ENCODE measurements around the gene MINDY4. TPM values are rescaled to one million over a fixed set of nuclear protein-coding genes. Genes with fewer than 3 reads are reported as not detected.

The MINDY4 gene
- total and polyA plus RNA-seq, 8 donors: 2.9 to 4.9 (median 3.6) TPM

DNA sequence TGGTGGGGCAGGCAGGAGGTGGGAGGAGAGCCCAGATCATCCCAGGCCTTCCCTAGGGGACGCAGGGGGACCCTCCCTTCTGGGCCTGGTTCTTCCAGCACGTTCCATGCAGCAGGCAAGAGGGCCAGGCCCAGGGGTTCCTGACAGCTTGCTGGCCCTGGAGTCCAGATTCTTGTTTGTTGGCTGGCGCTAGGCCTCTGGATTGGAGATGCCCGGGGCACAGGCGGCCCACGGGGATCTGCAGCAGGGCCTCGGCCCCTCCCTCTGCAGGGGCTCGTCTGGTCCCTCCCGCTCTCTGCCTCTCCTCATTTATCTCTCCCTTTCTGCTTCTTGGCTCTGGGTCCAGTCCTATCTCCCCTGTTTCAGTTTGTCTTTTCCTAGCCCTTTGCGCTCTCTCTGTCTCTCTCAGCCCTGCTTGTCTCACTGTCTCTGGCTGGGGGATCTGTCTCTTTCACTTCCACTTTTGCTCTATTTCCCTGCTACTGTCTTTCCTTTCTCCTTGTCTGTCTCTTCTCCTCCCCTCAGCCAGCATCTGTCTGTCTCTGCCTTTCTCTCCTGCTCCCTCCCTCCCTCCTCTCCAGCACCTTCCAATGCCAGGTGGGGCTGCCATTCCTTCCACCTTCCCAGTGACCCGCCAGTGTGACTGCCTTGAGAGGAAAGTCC, 139.3 kb downstream of the MINDY4 start:
- no peak overlapping the region for H3K4me3 ChIP-seq
- no peak for FAIRE-seq

DNA sequence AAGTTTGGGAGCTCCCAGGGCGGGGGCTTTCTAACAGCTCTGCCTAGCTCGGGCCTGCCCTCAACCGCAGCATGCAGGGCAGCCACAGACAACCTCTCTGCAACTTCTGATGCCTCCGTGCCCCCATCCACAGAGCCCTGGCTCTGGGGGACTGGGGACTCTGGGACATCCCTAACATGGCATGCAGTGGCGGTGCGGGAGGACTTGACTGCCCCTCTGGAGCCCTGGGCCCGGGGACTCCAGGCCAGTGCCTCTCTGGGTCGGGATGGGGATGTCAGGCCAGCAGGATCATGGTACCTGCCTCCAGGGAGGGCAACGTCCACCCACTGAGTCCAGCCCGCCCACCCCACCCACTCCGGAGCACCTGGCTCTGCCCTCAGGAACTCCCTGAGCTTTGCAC, 139.9 kb downstream of the MINDY4 start:
- H3K27me3 ChIP-seq: no peaks in the 10 kb centered on the region
- TF ChIP-seq, protein P1, sequence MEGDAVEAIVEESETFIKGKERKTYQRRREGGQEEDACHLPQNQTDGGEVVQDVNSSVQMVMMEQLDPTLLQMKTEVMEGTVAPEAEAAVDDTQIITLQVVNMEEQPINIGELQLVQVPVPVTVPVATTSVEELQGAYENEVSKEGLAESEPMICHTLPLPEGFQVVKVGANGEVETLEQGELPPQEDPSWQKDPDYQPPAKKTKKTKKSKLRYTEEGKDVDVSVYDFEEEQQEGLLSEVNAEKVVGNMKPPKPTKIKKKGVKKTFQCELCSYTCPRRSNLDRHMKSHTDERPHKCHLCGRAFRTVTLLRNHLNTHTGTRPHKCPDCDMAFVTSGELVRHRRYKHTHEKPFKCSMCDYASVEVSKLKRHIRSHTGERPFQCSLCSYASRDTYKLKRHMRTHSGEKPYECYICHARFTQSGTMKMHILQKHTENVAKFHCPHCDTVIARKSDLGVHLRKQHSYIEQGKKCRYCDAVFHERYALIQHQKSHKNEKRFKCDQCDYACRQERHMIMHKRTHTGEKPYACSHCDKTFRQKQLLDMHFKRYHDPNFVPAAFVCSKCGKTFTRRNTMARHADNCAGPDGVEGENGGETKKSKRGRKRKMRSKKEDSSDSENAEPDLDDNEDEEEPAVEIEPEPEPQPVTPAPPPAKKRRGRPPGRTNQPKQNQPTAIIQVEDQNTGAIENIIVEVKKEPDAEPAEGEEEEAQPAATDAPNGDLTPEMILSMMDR (IDR thresholded peaks at IDR 0.05): no peak
- no peaks in the 10 kb centered on the region for H3K9me3 ChIP-seq
- no peak for ATAC-seq
- FAIRE-seq: no peak
- H3K27ac ChIP-seq: peak overlapping the region; percentile 39 to 63 (median 61)
- 52 to 66% methylated on average over 11 of the region's 11 CpGs for WGBS, 2 donors
- DNase-seq: peak in 1 of 6 donors; percentile 75
- H3K4me1 ChIP-seq: peaks cover 9 to 45% (median 31%) of the 10 kb centered on the region in 3 donors
- intact Hi-C loops (cut with DNase I): loop anchor here in 1 of 3 donors (10.0 kb wide), 1 partner anchor 106 kb away; no protein-coding TSS in a partner anchor
- H3K4me3 ChIP-seq: no peak overlapping the region
- H3K36me3 ChIP-seq: no peaks in the 10 kb centered on the region

More for the DNA sequence above, 139.3 kb downstream of the MINDY4 start:
- Histone ChIP-seq H3K9me3 (no peaks in the 10 kb centered on the region), H3K27me3 (no peaks in the 10 kb centered on the region), H3K27ac (peak overlapping the region; percentile 39 to 63 (median 61)), H3K4me1 (peaks cover 9 to 45% (median 31%) of the 10 kb centered on the region in 3 donors), H3K36me3 (no peaks in the 10 kb centered on the region)
- WGBS, 2 donors: 29 to 34% methylated on average over 9 to 11 of the region's 11 CpGs
- TF ChIP-seq, protein P1 (IDR thresholded peaks at IDR 0.05): no peak
- ATAC-seq: no peak
- DNase-seq: peak in 1 of 6 donors; percentile 62
- intact Hi-C loops (cut with DNase I): loop anchor here in 1 of 3 donors (10.0 kb wide), 1 partner anchor 106 kb away; no protein-coding TSS in a partner anchor

DNA sequence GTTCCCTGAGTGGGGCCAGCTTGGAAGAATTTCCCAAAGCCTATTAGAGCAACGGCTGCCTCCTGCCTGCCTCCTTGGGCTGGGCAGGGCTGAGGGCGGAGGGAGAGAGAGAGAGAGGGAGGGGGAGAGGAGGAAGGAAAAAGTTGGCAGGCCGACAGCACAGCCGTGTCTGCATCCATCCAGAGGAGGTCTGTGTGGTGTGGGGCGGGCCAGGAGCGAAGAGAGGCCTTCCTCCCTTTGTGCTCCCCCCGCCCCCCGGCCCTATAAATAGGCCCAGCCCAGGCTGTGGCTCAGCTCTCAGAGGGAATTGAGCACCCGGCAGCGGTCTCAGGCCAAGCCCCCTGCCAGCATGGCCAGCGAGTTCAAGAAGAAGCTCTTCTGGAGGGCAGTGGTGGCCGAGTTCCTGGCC, 140.3 kb downstream of the MINDY4 start, which contains the start of gene AQP1:
Gene AQP1 (plus strand): TSS at position 293 of the 409 bp plus-strand sequence. CDS start 57 bp downstream, at position 350.
- no peaks in the 10 kb centered on the region for H3K9me3 ChIP-seq
- WGBS, 2 donors: 36 to 45% methylated on average over 11 to 12 of the region's 12 CpGs
- ATAC-seq (peak; percentile 48 to 61 (median 59)), FAIRE-seq (no peak), DNase-seq (peak; percentile 68 to 94 (median 82))
- peak within 1 kb of the TSS; percentile 13 to 47 (median 36) for H3K4me3 ChIP-seq
- no peaks in the 10 kb centered on the region for H3K36me3 ChIP-seq
- H3K27ac ChIP-seq: peak within 1 kb of the TSS; percentile 39 to 63 (median 62)
- peaks cover 9 to 45% (median 31%) of the 10 kb centered on the region in 3 donors for H3K4me1 ChIP-seq
- no peaks in the 10 kb centered on the region for H3K27me3 ChIP-seq
- intact Hi-C loops (cut with DNase I): loop anchor here in 1 of 3 donors (10.0 kb wide), 1 partner anchor 107 kb away; no protein-coding TSS in a partner anchor
- TF ChIP-seq, protein P1 (IDR thresholded peaks at IDR 0.05): no peak

GRCh38 chr7:30912021-30912730, 141.0 kb downstream of the MINDY4 start:
- FAIRE-seq (no peak), DNase-seq (peak in 1 of 6 donors; percentile 72), ATAC-seq (peak in 1 of 4 donors; percentile 10)
- Histone ChIP-seq H3K4me3 (peak overlapping the region; percentile 13 to 47 (median 36)), H3K36me3 (no peaks in the 10 kb centered on the region), H3K9me3 (no peaks in the 10 kb centered on the region), H3K27me3 (no peaks in the 10 kb centered on the region), H3K4me1 (peaks cover 9 to 40% (median 26%) of the 10 kb centered on the region in 3 donors), H3K27ac (peak overlapping the region; percentile 19 to 63 (median 62))
- TF ChIP-seq, protein P1 (IDR thresholded peaks at IDR 0.05): no peak
- 67% methylated on average over 26 of the region's 26 CpGs for WGBS, 2 donors
- intact Hi-C loops (cut with DNase I): loop anchor here in 1 of 3 donors (10.0 kb wide), 1 partner anchor 107 kb away; no protein-coding TSS in a partner anchor
